Cardiac muscle cell (in vitro differentiated cells and primary cell): ENCODE data around the gene HNRNPU. TPM values are rescaled to one million over a fixed set of nuclear protein-coding genes. Genes with fewer than 3 reads are reported as not detected.

ENCODE experiments used
- DNase-seq, 2 donors: peaks; one replicate each; pipeline versions ENCODE4 v3.0.0 to v3.0.0-alpha.2; 2010 to 2017; ENCODE audit warnings: low read depth in 1 of 2, low spot score in 1 of 2
- H3K27ac ChIP-seq: fragments of 200-600 bp; sonication (generic); 2 replicates; pipeline ENCODE4 v1.5.1; 2016
- H3K27me3 ChIP-seq: fragments of 200-600 bp; sonication (generic); 2 replicates; pipeline ENCODE4 v1.6.0; 2016; ENCODE audit warnings: control low read depth
- H3K36me3 ChIP-seq: fragments of 200-600 bp; sonication (generic); 2 replicates; pipeline ENCODE4 v1.5.1; 2016; ENCODE audit warnings: control low read depth
- H3K4me1 ChIP-seq: fragments of 200-600 bp; sonication (generic); 2 replicates; pipeline ENCODE4 v1.8.1; 2017; ENCODE audit warnings: low read depth, mild to moderate bottlenecking, mixed run types
- H3K4me3 ChIP-seq: fragments of 200-600 bp; sonication (generic); 2 replicates; pipeline ENCODE4 v1.5.1; 2016; ENCODE audit warnings: mild to moderate bottlenecking
- H3K9me3 ChIP-seq: fragments of 200-600 bp; sonication (generic); 2 replicates; pipeline ENCODE4 v1.5.1; 2017; ENCODE audit warnings: low read depth, mild to moderate bottlenecking, control low read depth
- CTCF ChIP-seq: IDR thresholded peaks from 2 replicates; pipeline ENCODE4 v1.5.1; 2012; ENCODE audit warnings: low read depth, mild to moderate bottlenecking, low read length
- polyA plus RNA-seq: library from polyadenylated mRNA; unstranded; fragments of >200 nt; fragmentation: Nextera tagmentation; extraction: Ambion mirVana; gene quantifications from 2 replicates; pipeline ENCODE4 v1.2.1, GENCODE V29; 2016
- total RNA-seq: library from RNA; depleted of rRNA; stranded (reverse); fragments of >200 nt; gene quantifications from 2 replicates; pipeline ENCODE4 v1.2.3, GENCODE V29; 2016

Gene HNRNPU
- total and polyA plus RNA-seq, 2 experiments from 2014 or later = 345 to 447 TPM

GRCh38 chr1:244862354-244862698 is 2.0 kb downstream of the HNRNPU start:
- TF ChIP-seq CTCF = no peak
- peaks cover 37% of the 10 kb centered on the region for H3K36me3 ChIP-seq
- no peaks in the 10 kb centered on the region for H3K27me3 ChIP-seq

GRCh38 chr1:244861683-244862082 is 2.7 kb downstream of the HNRNPU start:
- Histone ChIP-seq H3K27me3 (no peaks in the 10 kb centered on the region), H3K36me3 (peaks cover 43% of the 10 kb centered on the region), H3K4me3 (peak overlapping the region; percentile 90), H3K27ac (no peak overlapping the region), H3K4me1 (peaks cover 32% of the 10 kb centered on the region), H3K9me3 (no peaks in the 10 kb centered on the region)
- no peak for TF ChIP-seq CTCF
- DNase-seq = peak in 1 of 2 donors; percentile 27

More at GRCh38 chr1:244862354-244862698, 2.0 kb downstream of the HNRNPU start:
- Histone ChIP-seq H3K4me3 (peak overlapping the region; percentile 90), H3K4me1 (peaks cover 36% of the 10 kb centered on the region), H3K27ac (peak overlapping the region; percentile 98), H3K9me3 (no peaks in the 10 kb centered on the region)
- peak in 1 of 2 donors; percentile 15 for DNase-seq

GRCh38 chr1:244860914-244861610 is 3.3 kb downstream of the HNRNPU start:
- TF ChIP-seq CTCF = no peak
- Histone ChIP-seq H3K27me3 (no peaks in the 10 kb centered on the region), H3K36me3 (peaks cover 49% of the 10 kb centered on the region), H3K9me3 (no peaks in the 10 kb centered on the region), H3K4me3 (peak overlapping the region; percentile 90), H3K27ac (no peak overlapping the region), H3K4me1 (peaks cover 26% of the 10 kb centered on the region)
- DNase-seq = no peak

GRCh38 chr1:244860078-244860477 is 4.3 kb downstream of the HNRNPU start:
- H3K27me3 ChIP-seq = no peaks in the 10 kb centered on the region
- H3K4me3 ChIP-seq = peak overlapping the region; percentile 90
- no peak overlapping the region for H3K27ac ChIP-seq
- no peak for TF ChIP-seq CTCF
- no peak for DNase-seq
- peaks cover 16% of the 10 kb centered on the region for H3K4me1 ChIP-seq
- H3K9me3 ChIP-seq = no peaks in the 10 kb centered on the region
- peaks cover 59% of the 10 kb centered on the region for H3K36me3 ChIP-seq

- peaks cover 76% of the 10 kb centered on the region for H3K36me3 ChIP-seq
- H3K4me3 ChIP-seq = no peak overlapping the region
- no peaks in the 10 kb centered on the region for H3K9me3 ChIP-seq
- no peak for DNase-seq
- no peaks in the 10 kb centered on the region for H3K27me3 ChIP-seq
- no peak for TF ChIP-seq CTCF
- no peak overlapping the region for H3K27ac ChIP-seq
- peaks cover 12% of the 10 kb centered on the region for H3K4me1 ChIP-seq
Measured at GRCh38 chr1:244858357-244858756, 6.0 kb downstream of the HNRNPU start.
